ENCODE measurements around the gene CUL9. TPM values are rescaled to one million over a fixed set of nuclear protein-coding genes. Genes with fewer than 3 reads are reported as not detected.
"Not testable (repeated sequence)": the region's sequence is repeated elsewhere in the genome, so short reads cannot be mapped to it uniquely, and the experiment has no call there.

CUL9 gene
- 10 to 100 TPM; 50.0 to 51.2 TPM for total RNA-seq

DNA sequence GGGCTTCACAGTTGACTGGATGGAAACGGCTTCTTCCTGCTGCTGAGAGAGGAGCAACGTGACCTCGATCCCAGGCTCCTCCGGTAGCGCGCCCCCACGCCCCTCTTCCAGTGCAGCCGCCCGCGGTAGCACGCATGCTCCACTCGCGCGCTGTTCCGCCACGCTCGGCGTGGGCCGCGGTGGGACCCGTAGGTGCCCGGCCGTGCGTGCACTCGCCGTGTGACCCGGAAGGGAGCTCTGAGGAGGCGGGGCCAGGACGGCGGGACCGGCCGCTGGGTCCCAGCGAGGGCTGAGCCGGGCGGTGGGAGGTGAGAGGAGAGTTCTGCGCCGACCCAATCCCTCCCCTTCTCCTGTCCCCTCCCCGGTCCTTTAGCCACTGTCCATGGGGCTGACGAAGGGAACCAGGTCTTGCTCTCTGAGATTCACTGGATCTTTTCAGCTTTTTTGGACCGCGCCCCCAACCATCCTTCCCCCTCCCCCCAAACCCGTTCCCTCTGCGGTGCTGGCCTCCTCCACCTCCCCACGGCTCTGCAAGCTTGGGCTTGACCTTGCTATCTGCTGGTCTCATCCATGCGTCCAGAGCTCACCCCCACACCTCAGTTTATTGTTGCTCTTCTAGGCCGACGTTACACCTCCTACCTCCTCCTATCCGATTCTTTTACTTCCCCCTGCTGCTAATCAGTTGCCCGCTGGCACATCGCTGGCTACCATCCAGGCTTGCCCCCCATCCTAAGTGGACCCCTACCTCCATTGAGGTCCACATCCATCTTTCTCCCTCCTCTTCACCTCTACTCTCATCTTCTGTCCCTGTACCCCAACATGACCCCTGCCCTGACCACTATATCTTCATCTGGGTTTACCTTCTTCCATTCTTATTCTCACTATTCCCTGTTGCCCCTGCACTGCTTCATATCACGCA is at the start of gene CUL9:
Gene CUL9, plus strand, starts transcription at position 255 of the 919 bp plus-strand sequence. CDS start 2,115 bp downstream, outside the sequence.
- ATAC-seq (peak; percentile 94), DNase-seq (peak; percentile 86)
- peak within 1 kb of the TSS; percentile 90 for H3K27ac Mint-ChIP-seq
- H3K4me1 Mint-ChIP-seq (ENCODE audit: low read depth) = peaks cover 49% of the 10 kb centered on the region
- H3K4me3 Mint-ChIP-seq = peak within 1 kb of the TSS; percentile 94
- no peaks in the 10 kb centered on the region for H3K27me3 Mint-ChIP-seq (ENCODE audit: low read depth)
- POLR2A ChIA-PET = interaction anchor here (0.6 to 1.9 kb wide), 7 partner anchors 9 to 407 kb away, joined by 3 to 7 read pairs (median 3); partner anchors contain the start of genes CNPY3 and SRF
- CTCF ChIA-PET = interaction anchor here (0.8 to 2.2 kb wide), 8 partner anchors 8 to 127 kb away, joined by 3 to 8 read pairs (median 3); partner anchors contain the start of genes CRIP3 and DNPH1
- peaks cover 44% of the 10 kb centered on the region for H3K36me3 Mint-ChIP-seq (ENCODE audit: low read depth)
- H3K9me3 Mint-ChIP-seq (ENCODE audit: insufficient read depth) = no peaks in the 10 kb centered on the region

DNA sequence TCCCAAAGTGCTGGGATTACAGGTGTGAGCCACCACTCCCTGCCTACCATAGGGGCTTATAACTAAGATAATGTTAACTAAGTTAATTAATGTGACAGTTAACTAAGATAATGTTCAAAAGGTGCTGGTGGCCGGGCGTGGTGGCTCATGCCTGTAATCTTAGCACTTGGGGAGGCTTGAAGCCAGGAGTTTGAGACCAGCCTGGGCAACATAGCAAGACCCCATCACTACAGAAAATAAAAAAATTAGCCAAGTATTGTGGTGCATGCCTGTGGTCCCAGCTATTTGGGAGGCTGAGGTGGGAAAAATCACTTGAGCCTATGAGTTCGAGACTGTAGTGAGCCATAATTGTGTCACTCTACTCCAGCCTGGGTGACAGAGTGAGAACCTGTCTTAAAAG is 43.7 kb upstream of the CUL9 start:
- H3K9me3 Mint-ChIP-seq (ENCODE audit: insufficient read depth) = no peaks in the 10 kb centered on the region
- no peak overlapping the region for H3K27ac Mint-ChIP-seq
- no peak overlapping the region for H3K4me3 Mint-ChIP-seq
- POLR2A ChIA-PET = no interaction called here
- H3K4me1 Mint-ChIP-seq (ENCODE audit: low read depth) = peaks cover 20% of the 10 kb centered on the region
- H3K27me3 Mint-ChIP-seq (ENCODE audit: low read depth) = no peaks in the 10 kb centered on the region
- no peaks in the 10 kb centered on the region for H3K36me3 Mint-ChIP-seq (ENCODE audit: low read depth)
- CTCF ChIA-PET = no interaction called here
- no peak for DNase-seq
- ATAC-seq = no peak

DNA sequence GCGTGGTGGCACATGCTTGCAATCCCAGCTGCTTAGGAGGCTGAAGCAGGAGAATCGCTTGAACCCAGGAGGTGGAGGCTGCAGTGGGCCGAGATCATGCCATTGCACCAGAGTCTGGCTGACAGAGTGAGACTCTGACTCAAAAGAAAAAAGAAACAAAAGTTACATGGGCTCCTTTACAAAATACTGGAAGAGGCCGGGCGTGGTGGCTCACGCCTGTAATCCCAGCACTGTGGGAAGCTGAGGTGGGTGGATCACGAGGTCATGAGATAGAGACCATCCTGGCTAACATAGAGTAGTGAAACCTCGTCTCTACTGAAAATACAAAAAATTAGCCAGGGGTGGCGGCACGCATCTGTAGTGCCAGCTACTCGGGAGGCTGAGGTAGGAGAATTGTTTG is 42.0 kb upstream of the CUL9 start:
- peaks cover 28% of the 10 kb centered on the region for H3K4me1 Mint-ChIP-seq (ENCODE audit: low read depth)
- H3K27ac Mint-ChIP-seq; H3K36me3 Mint-ChIP-seq (ENCODE audit: low read depth); POLR2A ChIA-PET; H3K9me3 Mint-ChIP-seq (ENCODE audit: insufficient read depth); ATAC-seq; H3K27me3 Mint-ChIP-seq (ENCODE audit: low read depth); CTCF ChIA-PET; DNase-seq; H3K4me3 Mint-ChIP-seq: not testable (repeated sequence)

DNA sequence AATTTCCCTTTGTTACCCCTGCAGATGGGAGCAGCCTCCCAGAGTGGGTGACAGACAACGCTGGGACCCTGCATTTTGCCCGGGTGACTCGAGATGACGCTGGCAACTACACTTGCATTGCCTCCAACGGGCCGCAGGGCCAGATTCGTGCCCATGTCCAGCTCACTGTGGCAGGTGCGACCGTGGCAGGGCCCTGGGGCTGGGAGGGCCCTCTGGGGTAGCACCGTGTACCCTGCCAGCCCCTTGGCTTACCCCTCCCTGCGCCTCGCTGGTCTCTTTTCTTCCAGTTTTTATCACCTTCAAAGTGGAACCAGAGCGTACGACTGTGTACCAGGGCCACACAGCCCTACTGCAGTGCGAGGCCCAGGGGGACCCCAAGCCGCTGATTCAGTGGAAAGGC is 40.4 kb upstream of the CUL9 start:
- Mint-ChIP-seq H3K36me3 (ENCODE audit: low read depth) (no peaks in the 10 kb centered on the region), H3K27ac (peak overlapping the region; percentile 87), H3K4me3 (no peak overlapping the region), H3K27me3 (ENCODE audit: low read depth) (no peaks in the 10 kb centered on the region), H3K9me3 (ENCODE audit: insufficient read depth) (no peaks in the 10 kb centered on the region), H3K4me1 (ENCODE audit: low read depth) (peaks cover 28% of the 10 kb centered on the region)
- ChIA-PET POLR2A (interaction anchor here (1.3 to 2.1 kb wide), 2 partner anchors 82 to 163 kb away, joined by 3 to 6 read pairs; partner anchors contain the start of genes KLC4, MRPL2 and PEX6), CTCF (interaction anchor here (1.1 to 4.1 kb wide), 8 partner anchors 11 to 449 kb away, joined by 3 to 48 read pairs (median 6); partner anchors contain the start of genes KLC4, MRPL2 and PTK7)
- DNase-seq (no peak), ATAC-seq (no peak)

DNA sequence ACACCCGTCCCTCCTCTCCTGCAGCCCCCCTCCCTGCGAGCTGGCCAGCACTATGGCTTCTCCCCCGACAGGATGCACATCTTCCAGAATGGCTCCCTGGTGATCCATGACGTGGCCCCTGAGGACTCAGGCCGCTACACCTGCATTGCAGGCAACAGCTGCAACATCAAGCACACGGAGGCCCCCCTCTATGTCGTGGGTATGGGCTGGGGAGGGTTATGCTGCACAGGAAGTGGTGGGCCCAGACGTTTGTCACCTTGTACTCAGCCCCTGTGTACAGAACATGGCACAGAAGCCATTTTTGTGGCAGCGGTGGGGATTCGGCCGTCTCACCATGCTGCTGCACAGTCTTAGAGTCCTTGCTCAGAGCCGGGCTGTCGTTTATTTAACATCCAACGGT is 39.9 kb upstream of the CUL9 start:
- peak overlapping the region; percentile 87 for H3K27ac Mint-ChIP-seq

DNA sequence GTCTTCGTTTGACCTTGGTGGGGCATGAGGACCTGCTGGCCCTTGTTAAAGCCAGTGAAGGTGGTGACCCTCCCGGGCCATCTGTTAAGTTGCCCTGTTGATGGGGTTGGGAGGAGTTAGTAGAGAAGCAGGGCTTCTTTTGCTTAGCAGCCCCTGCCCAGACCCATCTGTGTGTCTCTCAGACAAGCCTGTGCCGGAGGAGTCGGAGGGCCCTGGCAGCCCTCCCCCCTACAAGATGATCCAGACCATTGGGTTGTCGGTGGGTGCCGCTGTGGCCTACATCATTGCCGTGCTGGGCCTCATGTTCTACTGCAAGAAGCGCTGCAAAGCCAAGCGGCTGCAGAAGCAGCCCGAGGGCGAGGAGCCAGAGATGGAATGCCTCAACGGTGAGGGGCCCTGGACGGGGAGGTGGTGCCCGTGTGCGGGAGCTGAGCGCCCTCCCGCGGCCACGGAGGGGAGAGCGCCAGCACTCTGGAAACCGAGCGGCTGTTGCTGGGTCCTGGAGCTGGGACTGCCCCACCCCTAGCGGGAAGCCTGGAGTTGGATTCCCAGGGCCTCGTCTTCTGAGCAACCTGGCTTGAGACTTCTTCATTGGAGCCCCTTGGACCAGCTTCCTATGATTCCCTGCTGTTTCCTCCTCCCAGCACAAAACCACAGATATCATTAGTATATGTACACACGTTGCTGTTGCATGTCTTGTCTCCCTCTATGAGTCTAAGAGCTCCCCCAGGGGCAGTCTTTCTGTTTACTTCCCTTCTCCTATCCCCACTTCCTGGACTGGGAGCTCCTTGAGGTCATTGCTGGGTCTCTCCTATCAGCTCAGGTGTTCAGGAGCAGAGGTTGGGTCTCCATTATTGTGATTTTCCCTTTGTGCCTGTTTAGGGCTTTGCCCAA is 38.5 kb upstream of the CUL9 start:
- Mint-ChIP-seq H3K27ac (peak overlapping the region; percentile 87), H3K27me3 (ENCODE audit: low read depth) (no peaks in the 10 kb centered on the region), H3K4me3 (peak overlapping the region; percentile 42), H3K36me3 (ENCODE audit: low read depth) (no peaks in the 10 kb centered on the region), H3K9me3 (ENCODE audit: insufficient read depth) (no peaks in the 10 kb centered on the region), H3K4me1 (ENCODE audit: low read depth) (peaks cover 31% of the 10 kb centered on the region)
- ATAC-seq (peak; percentile 95), DNase-seq (peak; percentile 85)
- POLR2A ChIA-PET = interaction anchor here (0.6 to 2.4 kb wide), 14 partner anchors 31 to 253 kb away, joined by 3 to 8 read pairs (median 4); partner anchors contain the start of genes CNPY3, CUL7, DNPH1 and PEX6
- CTCF ChIA-PET = interaction anchor here (0.6 to 4.1 kb wide), 73 partner anchors 8 to 570 kb away, joined by 3 to 61 read pairs (median 4); partner anchors contain the start of genes CNPY3, CUL7, CUL9 and KLC4

More for the DNA sequence above, 39.9 kb upstream of the CUL9 start:
- DNase-seq (peak; percentile 71), ATAC-seq (peak; percentile 58)
- CTCF ChIA-PET = interaction anchor here (0.9 to 4.1 kb wide), 21 partner anchors 9 to 450 kb away, joined by 3 to 61 read pairs (median 12); partner anchors contain the start of genes KLC4, KLHDC3, MEA1 and MRPL2
- POLR2A ChIA-PET = interaction anchor here (1.2 to 2.4 kb wide), 4 partner anchors 83 to 212 kb away, joined by 3 to 8 read pairs (median 6); partner anchors contain the start of genes CNPY3, KLC4, MRPL2 and PEX6
- H3K36me3 Mint-ChIP-seq (ENCODE audit: low read depth) = no peaks in the 10 kb centered on the region
- no peaks in the 10 kb centered on the region for H3K27me3 Mint-ChIP-seq (ENCODE audit: low read depth)
- no peaks in the 10 kb centered on the region for H3K9me3 Mint-ChIP-seq (ENCODE audit: insufficient read depth)
- H3K4me3 Mint-ChIP-seq = peak overlapping the region; percentile 42
- H3K4me1 Mint-ChIP-seq (ENCODE audit: low read depth) = peaks cover 28% of the 10 kb centered on the region

DNA sequence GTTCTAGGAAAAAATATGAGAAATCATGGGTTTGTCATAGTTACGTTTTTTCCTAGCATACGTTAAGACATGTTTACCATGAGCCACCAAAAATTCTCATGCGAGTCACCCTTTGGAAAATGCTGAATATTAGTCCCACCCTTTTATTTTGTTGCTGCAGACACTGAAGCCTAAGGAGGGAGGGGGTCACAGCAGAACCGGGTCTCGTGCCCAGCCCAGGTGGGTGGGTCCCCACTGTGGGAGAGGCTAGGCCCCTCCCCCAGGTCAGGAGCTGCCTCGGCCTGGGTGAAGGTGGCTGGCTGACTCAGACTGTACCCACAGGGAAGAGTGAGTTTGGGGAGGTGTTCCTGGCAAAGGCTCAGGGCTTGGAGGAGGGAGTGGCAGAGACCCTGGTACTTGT is 37.1 kb upstream of the CUL9 start:
- H3K27ac Mint-ChIP-seq = no peak overlapping the region
- no peak for ATAC-seq
- POLR2A ChIA-PET = interaction anchor here (0.8 kb wide), 1 partner anchor 18 kb away, joined by 3 read pairs; no protein-coding TSS in a partner anchor

DNA sequence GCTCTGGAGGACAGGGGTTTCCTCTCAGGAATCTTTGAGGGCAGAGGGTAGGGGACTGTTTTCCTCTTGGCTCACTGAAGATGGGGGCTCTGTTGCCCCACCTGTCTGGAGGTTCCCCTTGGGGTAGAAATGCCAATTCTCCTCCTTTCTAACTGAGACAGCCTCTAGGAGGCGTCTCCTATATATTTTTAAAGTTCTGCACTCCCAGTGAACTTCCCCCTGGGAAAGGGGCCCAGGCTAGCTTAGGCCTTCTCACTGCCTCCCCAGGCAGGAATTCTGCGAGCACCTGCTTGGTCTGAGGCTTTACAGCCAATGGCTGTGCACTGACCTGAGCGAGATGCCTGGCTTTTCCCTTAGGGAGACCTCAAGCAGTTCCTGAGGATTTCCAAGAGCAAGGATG is 35.7 kb upstream of the CUL9 start:
- DNase-seq = no peak
- no peaks in the 10 kb centered on the region for H3K36me3 Mint-ChIP-seq (ENCODE audit: low read depth)
- H3K27ac Mint-ChIP-seq = no peak overlapping the region
- peaks cover 29% of the 10 kb centered on the region for H3K4me1 Mint-ChIP-seq (ENCODE audit: low read depth)
- H3K27me3 Mint-ChIP-seq (ENCODE audit: low read depth) = no peaks in the 10 kb centered on the region
- ATAC-seq = no peak
- ChIA-PET POLR2A (no interaction called here), CTCF (interaction anchor here (0.7 to 1.4 kb wide), 2 partner anchors 12 to 245 kb away, joined by 3 to 7 read pairs; no protein-coding TSS in a partner anchor)
- no peak overlapping the region for H3K4me3 Mint-ChIP-seq
- H3K9me3 Mint-ChIP-seq (ENCODE audit: insufficient read depth) = no peaks in the 10 kb centered on the region

More for the DNA sequence above, 37.1 kb upstream of the CUL9 start:
- H3K36me3 Mint-ChIP-seq (ENCODE audit: low read depth) = no peaks in the 10 kb centered on the region
- H3K9me3 Mint-ChIP-seq (ENCODE audit: insufficient read depth) = no peaks in the 10 kb centered on the region
- H3K4me3 Mint-ChIP-seq = no peak overlapping the region
- no peaks in the 10 kb centered on the region for H3K27me3 Mint-ChIP-seq (ENCODE audit: low read depth)
- peaks cover 32% of the 10 kb centered on the region for H3K4me1 Mint-ChIP-seq (ENCODE audit: low read depth)
- no peak for DNase-seq
- CTCF ChIA-PET = interaction anchor here (1.4 to 4.1 kb wide), 5 partner anchors 30 to 244 kb away, joined by 8 to 48 read pairs (median 12); partner anchors contain the start of genes KLHDC3 and MEA1

DNA sequence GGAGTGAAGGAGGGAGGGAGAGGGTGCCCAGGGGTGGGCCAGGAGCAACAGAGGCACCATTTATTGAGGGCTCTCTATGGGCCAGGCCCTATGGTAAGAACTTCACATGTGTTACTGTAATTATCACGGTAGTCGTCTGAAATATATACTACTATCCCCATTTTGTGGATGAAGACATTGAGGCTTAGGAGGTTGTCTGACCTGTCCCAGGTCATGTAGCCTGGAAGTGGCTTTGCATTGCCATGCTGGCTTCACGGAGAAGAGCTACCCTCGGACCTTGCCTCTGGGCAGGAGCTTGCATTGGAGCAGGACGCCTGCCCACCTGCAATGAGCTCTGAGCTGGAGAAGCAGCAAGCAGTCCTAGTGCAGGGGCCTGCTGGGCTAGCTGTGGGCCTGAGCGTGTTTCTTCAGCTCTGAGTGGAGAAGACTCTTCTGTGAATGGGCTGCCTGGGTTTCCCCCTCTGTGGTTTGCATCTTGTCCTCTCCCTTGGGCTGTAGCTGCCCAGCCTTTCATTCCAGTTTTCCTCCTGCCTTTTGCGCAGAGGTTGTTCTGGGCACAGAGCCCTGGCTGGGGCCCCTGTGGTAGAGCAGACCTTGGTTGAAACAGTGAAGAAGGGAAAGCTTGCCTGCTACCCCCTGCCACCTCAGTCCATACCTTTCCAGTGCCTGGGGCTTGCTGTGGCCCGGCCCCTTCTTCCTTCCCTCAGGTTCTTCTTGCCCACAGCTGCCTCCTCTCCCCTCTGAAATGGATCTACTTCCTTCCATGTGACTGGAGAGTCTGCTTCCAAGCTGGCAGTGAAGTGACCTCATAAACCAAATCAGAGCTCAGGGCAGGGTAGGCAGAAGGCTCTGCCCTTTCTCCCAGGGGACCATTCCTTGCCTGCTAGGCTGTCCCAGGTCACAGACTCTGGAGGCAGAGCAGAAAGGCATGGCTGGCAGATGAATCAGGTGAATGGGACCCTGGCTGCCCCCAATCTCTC is 35.0 kb upstream of the CUL9 start:
- H3K27ac Mint-ChIP-seq = no peak overlapping the region
- H3K27me3 Mint-ChIP-seq (ENCODE audit: low read depth) = no peaks in the 10 kb centered on the region
- no peak for ATAC-seq
- no peaks in the 10 kb centered on the region for H3K36me3 Mint-ChIP-seq (ENCODE audit: low read depth)
- no peaks in the 10 kb centered on the region for H3K9me3 Mint-ChIP-seq (ENCODE audit: insufficient read depth)
- no peak overlapping the region for H3K4me3 Mint-ChIP-seq
- CTCF ChIA-PET = interaction anchor here (0.6 to 1.4 kb wide), 5 partner anchors 12 to 245 kb away, joined by 3 to 7 read pairs (median 3); partner anchors contain the start of gene CUL9
- H3K4me1 Mint-ChIP-seq (ENCODE audit: low read depth) = peaks cover 25% of the 10 kb centered on the region
- DNase-seq = no peak
- POLR2A ChIA-PET = no interaction called here
